HCT116 (cell line): Measurements from ENCODE around the gene IRF2BP1.

ENCODE experiments used
- CEBPB ChIP-seq: IDR thresholded peaks from 2 replicates; pipeline ENCODE4 v1.6.1; 2012; ENCODE audit warnings: low read depth
- EZH2 ChIP-seq: fragments of 200-600 bp; sonication (generic); IDR thresholded peaks from 2 replicates; pipeline ENCODE4 v1.6.1; 2017; ENCODE audit warnings: antibody characterized with exemption, mixed run types
- EZH2phosphoT487 ChIP-seq: fragments of 200-600 bp; IDR thresholded peaks from 2 replicates; pipeline ENCODE4 v1.6.1; 2018; ENCODE audit warnings: antibody characterized with exemption, borderline replicate concordance
- POLR2A ChIP-seq: IDR thresholded peaks from 2 replicates; pipeline ENCODE4 v1.7.0; 2011; ENCODE audit warnings: borderline replicate concordance; ENCODE audit not compliant: insufficient read depth, insufficient read length; ENCODE audit errors: extremely low read depth
- POLR2AphosphoS5 ChIP-seq: IDR thresholded peaks from 2 replicates; pipeline ENCODE4 v1.6.1; 2011; ENCODE audit warnings: mild to moderate bottlenecking, low read depth, low read length, moderate library complexity
- RAD21 ChIP-seq: IDR thresholded peaks from 2 replicates; pipeline ENCODE4 v1.6.1; 2012; ENCODE audit warnings: low read depth, mild to moderate bottlenecking
- SIN3A ChIP-seq: IDR thresholded peaks from 2 replicates; pipeline ENCODE4 v1.6.1; 2012; ENCODE audit warnings: low read depth
- SP1 ChIP-seq: IDR thresholded peaks from 2 replicates; pipeline ENCODE4 v1.6.1; 2012; ENCODE audit warnings: low read depth
- TCF7L2 ChIP-seq: IDR thresholded peaks from 2 replicates; pipeline ENCODE4 v1.7.0; 2011; ENCODE audit warnings: borderline replicate concordance, inconsistent platforms; ENCODE audit not compliant: insufficient read depth, insufficient read length; ENCODE audit errors: extremely low read depth
- ZNF274 ChIP-seq: fragments of 200-500 bp; sonication (Bioruptor generic); IDR thresholded peaks from 2 replicates; pipeline ENCODE4 v1.6.1; 2014; ENCODE audit warnings: mild to moderate bottlenecking, low read depth, low read length, inconsistent platforms
- TF ChIP-seq, protein P1 (sequence below): IDR thresholded peaks from 2 replicates; pipeline ENCODE4 v1.6.1; 2012
- TF ChIP-seq, protein P2 (sequence below), 3 experiments: fragments of 200-600 bp in 1 of 3; sonication (generic) in 1 of 3; IDR thresholded peaks in 2 of 3; conservative IDR thresholded peaks in 1 of 3; 2 replicates each; pipeline ENCODE4 v1.5.1; 2012 to 2017; ENCODE audit warnings: low read depth in 2 of 3, low read length in 2 of 3, antibody characterized with exemption in 1 of 3, borderline replicate concordance in 1 of 3, control low read depth in 1 of 3, mild to moderate bottlenecking in 1 of 3, mixed read lengths in 1 of 3, mixed run types in 1 of 3, moderate library complexity in 1 of 3; ENCODE audit not compliant: insufficient read depth in 1 of 3
- TF ChIP-seq, protein P3 (sequence below): IDR thresholded peaks from 2 replicates; pipeline ENCODE4 v1.6.1; 2012; ENCODE audit warnings: low read depth
- TF ChIP-seq, protein P4 (sequence below): IDR thresholded peaks from 2 replicates; pipeline ENCODE4 v1.6.1; 2012

DNA sequence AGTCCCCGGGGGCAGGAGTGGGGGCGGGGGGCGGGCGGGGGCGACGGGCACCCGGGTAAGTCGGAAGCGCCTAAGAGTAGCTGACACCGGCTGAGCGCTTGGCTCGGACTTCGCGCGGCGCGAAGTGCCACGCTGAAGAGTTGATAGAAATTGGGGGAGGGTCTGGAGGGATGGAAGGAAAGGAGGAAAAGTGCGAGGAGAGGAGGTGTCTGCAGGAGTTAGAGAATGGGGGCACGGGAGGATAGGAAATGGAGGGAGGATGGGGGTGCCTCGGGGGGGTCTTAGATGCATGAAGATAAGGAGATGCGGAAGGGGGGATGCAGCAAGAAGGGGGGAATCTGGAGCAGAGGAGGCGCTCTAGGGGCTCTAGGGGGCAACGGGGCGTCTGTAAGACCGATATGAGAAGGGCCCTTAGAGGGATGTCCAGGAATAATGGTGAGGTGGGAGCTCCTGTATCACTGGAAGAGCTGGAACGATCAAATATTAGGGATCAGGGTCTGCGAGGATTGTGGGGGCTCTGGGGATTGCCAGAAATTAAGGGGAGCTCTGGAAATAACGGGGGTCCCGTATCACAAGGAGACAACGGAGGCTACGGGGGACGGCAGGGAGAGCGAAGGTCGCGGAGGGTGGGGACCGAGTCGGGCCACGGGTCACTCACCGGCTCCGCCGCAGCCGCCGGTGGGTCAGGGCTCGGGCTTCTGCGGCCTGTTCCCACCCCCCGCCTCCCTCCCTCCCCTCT lies 16.1 kb upstream of the IRF2BP1 start, which contains the start of gene MYPOP:
- TF ChIP-seq, protein P1, sequence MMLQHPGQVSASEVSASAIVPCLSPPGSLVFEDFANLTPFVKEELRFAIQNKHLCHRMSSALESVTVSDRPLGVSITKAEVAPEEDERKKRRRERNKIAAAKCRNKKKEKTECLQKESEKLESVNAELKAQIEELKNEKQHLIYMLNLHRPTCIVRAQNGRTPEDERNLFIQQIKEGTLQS = no peak
- TF ChIP-seq, protein P2, sequence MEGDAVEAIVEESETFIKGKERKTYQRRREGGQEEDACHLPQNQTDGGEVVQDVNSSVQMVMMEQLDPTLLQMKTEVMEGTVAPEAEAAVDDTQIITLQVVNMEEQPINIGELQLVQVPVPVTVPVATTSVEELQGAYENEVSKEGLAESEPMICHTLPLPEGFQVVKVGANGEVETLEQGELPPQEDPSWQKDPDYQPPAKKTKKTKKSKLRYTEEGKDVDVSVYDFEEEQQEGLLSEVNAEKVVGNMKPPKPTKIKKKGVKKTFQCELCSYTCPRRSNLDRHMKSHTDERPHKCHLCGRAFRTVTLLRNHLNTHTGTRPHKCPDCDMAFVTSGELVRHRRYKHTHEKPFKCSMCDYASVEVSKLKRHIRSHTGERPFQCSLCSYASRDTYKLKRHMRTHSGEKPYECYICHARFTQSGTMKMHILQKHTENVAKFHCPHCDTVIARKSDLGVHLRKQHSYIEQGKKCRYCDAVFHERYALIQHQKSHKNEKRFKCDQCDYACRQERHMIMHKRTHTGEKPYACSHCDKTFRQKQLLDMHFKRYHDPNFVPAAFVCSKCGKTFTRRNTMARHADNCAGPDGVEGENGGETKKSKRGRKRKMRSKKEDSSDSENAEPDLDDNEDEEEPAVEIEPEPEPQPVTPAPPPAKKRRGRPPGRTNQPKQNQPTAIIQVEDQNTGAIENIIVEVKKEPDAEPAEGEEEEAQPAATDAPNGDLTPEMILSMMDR (IDR thresholded peaks at IDR 0.05 in 2 of 3, conservative IDR thresholded peaks at IDR 0.05 in 1 of 3; ENCODE audit: borderline replicate concordance in 1 of 3, insufficient read depth in 1 of 3, low read depth in 2 of 3, low read length in 2 of 3) = no peak
- TF ChIP-seq POLR2AphosphoS5 = no peak
- TF ChIP-seq SP1 = no peak
- TF ChIP-seq CEBPB = no peak
- TF ChIP-seq, protein P3, sequence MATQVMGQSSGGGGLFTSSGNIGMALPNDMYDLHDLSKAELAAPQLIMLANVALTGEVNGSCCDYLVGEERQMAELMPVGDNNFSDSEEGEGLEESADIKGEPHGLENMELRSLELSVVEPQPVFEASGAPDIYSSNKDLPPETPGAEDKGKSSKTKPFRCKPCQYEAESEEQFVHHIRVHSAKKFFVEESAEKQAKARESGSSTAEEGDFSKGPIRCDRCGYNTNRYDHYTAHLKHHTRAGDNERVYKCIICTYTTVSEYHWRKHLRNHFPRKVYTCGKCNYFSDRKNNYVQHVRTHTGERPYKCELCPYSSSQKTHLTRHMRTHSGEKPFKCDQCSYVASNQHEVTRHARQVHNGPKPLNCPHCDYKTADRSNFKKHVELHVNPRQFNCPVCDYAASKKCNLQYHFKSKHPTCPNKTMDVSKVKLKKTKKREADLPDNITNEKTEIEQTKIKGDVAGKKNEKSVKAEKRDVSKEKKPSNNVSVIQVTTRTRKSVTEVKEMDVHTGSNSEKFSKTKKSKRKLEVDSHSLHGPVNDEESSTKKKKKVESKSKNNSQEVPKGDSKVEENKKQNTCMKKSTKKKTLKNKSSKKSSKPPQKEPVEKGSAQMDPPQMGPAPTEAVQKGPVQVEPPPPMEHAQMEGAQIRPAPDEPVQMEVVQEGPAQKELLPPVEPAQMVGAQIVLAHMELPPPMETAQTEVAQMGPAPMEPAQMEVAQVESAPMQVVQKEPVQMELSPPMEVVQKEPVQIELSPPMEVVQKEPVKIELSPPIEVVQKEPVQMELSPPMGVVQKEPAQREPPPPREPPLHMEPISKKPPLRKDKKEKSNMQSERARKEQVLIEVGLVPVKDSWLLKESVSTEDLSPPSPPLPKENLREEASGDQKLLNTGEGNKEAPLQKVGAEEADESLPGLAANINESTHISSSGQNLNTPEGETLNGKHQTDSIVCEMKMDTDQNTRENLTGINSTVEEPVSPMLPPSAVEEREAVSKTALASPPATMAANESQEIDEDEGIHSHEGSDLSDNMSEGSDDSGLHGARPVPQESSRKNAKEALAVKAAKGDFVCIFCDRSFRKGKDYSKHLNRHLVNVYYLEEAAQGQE = no peak
- TF ChIP-seq POLR2A = no peak
- no peak for TF ChIP-seq TCF7L2
- no peak for TF ChIP-seq EZH2
- TF ChIP-seq, protein P4, sequence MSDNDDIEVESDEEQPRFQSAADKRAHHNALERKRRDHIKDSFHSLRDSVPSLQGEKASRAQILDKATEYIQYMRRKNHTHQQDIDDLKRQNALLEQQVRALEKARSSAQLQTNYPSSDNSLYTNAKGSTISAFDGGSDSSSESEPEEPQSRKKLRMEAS = no peak
- TF ChIP-seq ZNF274 = no peak
- no peak for TF ChIP-seq SIN3A
- no peak for TF ChIP-seq EZH2phosphoT487
- TF ChIP-seq RAD21 = no peak
